Stimulated activated naive CD8-positive, alpha-beta T cell treated with anti-CD3 and anti-CD28 coated beads, Interleukin-15, amount 100 ng/mL, for 72 hours (primary cell): Measurements from ENCODE around the gene OGFOD2.

Experiments
- ATAC-seq: fragments of 150-1000 bp; cut with Tn5 transposase; 2 replicates; pipeline ENCODE4 v1.10.0; 2021; ENCODE audit warnings: mild to moderate bottlenecking, moderate library complexity
- DNase-seq, 2 donors: peaks; one replicate each; pipeline ENCODE4 v3.0.0; 2021 to 2022
- H3K27ac Mint-ChIP-seq, 2 donors: one replicate each; pipeline ENCODE4 v1.8.0; 2022; ENCODE audit warnings: mild to moderate bottlenecking in 2 of 2, mixed read lengths in 2 of 2, moderate library complexity in 2 of 2
- H3K27me3 Mint-ChIP-seq: one replicate; pipeline ENCODE4 v1.8.0; 2022; ENCODE audit warnings: mixed read lengths
- H3K4me1 Mint-ChIP-seq: one replicate; pipeline ENCODE4 v1.8.0; 2022; ENCODE audit warnings: mild to moderate bottlenecking, mixed read lengths
- H3K4me3 Mint-ChIP-seq, 2 donors: one replicate each; pipeline ENCODE4 v1.8.0; 2022; ENCODE audit warnings: mild to moderate bottlenecking in 2 of 2, mixed read lengths in 2 of 2, moderate library complexity in 1 of 2
- H3K9me3 Mint-ChIP-seq, 2 donors: one replicate each; pipeline ENCODE4 v1.8.0; 2022; ENCODE audit warnings: mixed read lengths in 2 of 2

Gene OGFOD2

GRCh38 chr12:122946690-122947341 is 28.2 kb upstream of the OGFOD2 start:
- Mint-ChIP-seq H3K27me3 (no peaks in the 10 kb centered on the region), H3K4me3 (peak overlapping the region; percentile 76 to 84), H3K27ac (peak overlapping the region; percentile 90 to 93), H3K9me3 (no peaks in the 10 kb centered on the region), H3K4me1 (peaks cover 55% of the 10 kb centered on the region)
- ATAC-seq (peak; percentile 98), DNase-seq (peak; percentile 81 to 92)

- peak overlapping the region in 1 of 2 donors; percentile 84 for H3K4me3 Mint-ChIP-seq
- peak; percentile 10 for ATAC-seq
Measured at GRCh38 chr12:122947352-122947792, 27.7 kb upstream of the OGFOD2 start.

DNA sequence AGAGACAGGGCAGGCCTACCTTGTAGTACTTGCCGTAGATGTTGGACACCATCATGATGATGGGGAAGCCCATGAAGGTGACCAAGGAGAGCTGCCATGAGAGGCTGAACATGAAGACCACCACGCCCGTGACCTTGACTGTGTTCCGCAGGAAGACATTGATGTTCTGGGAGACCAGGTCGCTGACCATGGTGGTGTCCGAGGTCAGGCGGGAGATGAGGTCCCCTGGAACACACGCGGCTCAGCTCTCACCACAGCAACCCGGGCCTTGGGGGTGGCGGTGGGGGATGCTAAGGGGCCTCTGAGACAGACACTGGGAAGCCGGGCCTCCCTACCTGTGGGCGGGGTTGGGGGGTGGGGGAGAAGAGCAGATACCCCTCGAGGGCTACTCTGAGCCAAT is 26.4 kb upstream of the OGFOD2 start:
- no peak overlapping the region for H3K4me3 Mint-ChIP-seq
- ATAC-seq: no peak
- no peaks in the 10 kb centered on the region for H3K27me3 Mint-ChIP-seq
- no peak for DNase-seq
- H3K9me3 Mint-ChIP-seq: no peaks in the 10 kb centered on the region
- no peak overlapping the region for H3K27ac Mint-ChIP-seq
- peaks cover 50% of the 10 kb centered on the region for H3K4me1 Mint-ChIP-seq

More at GRCh38 chr12:122947352-122947792, 27.7 kb upstream of the OGFOD2 start:
- DNase-seq: no peak
- Mint-ChIP-seq H3K9me3 (no peaks in the 10 kb centered on the region), H3K4me1 (peaks cover 60% of the 10 kb centered on the region), H3K27me3 (no peaks in the 10 kb centered on the region), H3K27ac (peak overlapping the region in 1 of 2 donors; percentile 90)

GRCh38 chr12:122949405-122949804 is 25.6 kb upstream of the OGFOD2 start:
- Mint-ChIP-seq H3K27me3 (no peaks in the 10 kb centered on the region), H3K4me1 (peaks cover 48% of the 10 kb centered on the region), H3K4me3 (no peak overlapping the region), H3K27ac (no peak overlapping the region), H3K9me3 (no peaks in the 10 kb centered on the region)
- DNase-seq (no peak), ATAC-seq (no peak)

- ATAC-seq: no peak
- no peak for DNase-seq
- Mint-ChIP-seq H3K9me3 (no peaks in the 10 kb centered on the region), H3K27ac (peak overlapping the region in 1 of 2 donors; percentile 42), H3K4me3 (no peak overlapping the region), H3K27me3 (no peaks in the 10 kb centered on the region), H3K4me1 (peaks cover 43% of the 10 kb centered on the region)
Measured at GRCh38 chr12:122949816-122950675, 25.0 kb upstream of the OGFOD2 start.

DNA sequence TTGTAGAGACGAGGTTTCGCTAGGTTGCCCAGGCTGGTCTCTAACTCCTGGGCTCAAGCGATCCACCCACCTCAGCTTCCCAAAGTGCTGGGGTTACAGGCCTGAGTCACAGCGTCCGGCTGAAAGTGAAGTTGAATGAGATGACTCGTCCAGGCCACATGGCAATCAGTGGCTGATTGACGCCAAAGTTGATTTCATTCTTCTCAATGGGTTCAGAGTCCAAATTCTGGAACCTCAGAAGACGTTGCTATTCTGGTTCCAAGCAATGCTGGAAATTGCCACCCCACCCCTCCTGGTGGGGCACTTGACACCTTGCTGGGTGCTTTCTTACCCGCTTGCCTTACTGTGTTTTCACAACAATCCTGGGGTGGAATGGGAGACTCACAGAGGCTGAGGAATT is 23.6 kb upstream of the OGFOD2 start:
- Mint-ChIP-seq H3K4me3 (no peak overlapping the region), H3K27me3 (no peaks in the 10 kb centered on the region), H3K4me1 (peaks cover 33% of the 10 kb centered on the region), H3K9me3 (no peaks in the 10 kb centered on the region), H3K27ac (no peak overlapping the region)
- DNase-seq: no peak
- no peak for ATAC-seq

DNA sequence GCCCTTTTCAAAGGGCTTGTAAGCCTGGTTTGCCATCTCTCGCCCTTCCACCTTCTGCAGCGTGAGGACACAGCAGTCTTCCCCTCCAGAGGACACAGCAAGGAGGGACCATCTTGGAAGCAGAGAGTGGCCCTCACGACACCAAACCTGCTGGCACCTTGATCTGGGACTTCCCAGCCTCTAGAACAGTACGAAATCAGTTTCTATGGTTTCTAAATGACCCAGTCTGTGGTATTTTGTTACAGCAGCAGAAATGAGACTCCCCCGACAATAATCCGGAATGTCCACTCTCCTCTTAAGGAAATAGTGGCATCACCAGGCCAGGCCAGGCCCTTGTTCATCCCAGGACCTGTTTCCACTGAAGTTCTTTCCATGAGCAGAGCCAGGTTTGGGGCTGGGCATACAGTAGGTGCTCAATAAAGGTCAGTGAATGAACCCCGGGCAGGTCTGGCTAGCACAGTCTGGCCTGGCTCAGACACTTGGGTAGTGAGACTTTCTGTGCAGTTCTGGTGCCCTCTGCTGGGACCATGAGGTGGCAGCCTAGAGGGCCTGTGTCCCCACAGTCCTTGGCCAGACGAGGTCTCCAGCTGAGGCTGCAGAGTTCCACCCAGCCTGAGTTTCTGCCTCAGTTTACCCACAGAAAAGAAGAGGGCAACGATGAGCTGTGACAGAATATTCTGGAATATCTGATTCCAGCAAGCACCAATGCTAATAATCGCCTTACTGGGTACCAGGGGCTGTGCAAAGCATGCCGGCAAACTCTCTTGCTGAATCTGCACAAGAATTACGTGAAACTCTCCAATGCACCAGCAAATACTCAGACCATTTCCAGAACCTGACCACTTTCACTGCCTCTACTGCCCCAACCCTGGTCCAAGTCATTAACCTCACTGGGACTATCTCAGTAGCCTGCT is 22.8 kb upstream of the OGFOD2 start:
- H3K4me3 Mint-ChIP-seq: no peak overlapping the region
- peaks cover 24% of the 10 kb centered on the region for H3K4me1 Mint-ChIP-seq
- no peaks in the 10 kb centered on the region for H3K9me3 Mint-ChIP-seq
- ATAC-seq: peak; percentile 95
- DNase-seq: peak; percentile 68 to 78
- H3K27me3 Mint-ChIP-seq: no peaks in the 10 kb centered on the region
- no peak overlapping the region for H3K27ac Mint-ChIP-seq

- no peak for ATAC-seq
- no peak overlapping the region for H3K27ac Mint-ChIP-seq
- peaks cover 12% of the 10 kb centered on the region for H3K4me1 Mint-ChIP-seq
Measured at GRCh38 chr12:122955156-122955555, 19.9 kb upstream of the OGFOD2 start.

GRCh38 chr12:122956035-122956434 is 19.0 kb upstream of the OGFOD2 start:
- DNase-seq: no peak
- Mint-ChIP-seq H3K4me1 (peaks cover 12% of the 10 kb centered on the region), H3K4me3 (no peak overlapping the region), H3K27ac (no peak overlapping the region), H3K9me3 (no peaks in the 10 kb centered on the region), H3K27me3 (no peaks in the 10 kb centered on the region)
- no peak for ATAC-seq

More at GRCh38 chr12:122955156-122955555, 19.9 kb upstream of the OGFOD2 start:
- Mint-ChIP-seq H3K4me3 (no peak overlapping the region), H3K9me3 (no peaks in the 10 kb centered on the region), H3K27me3 (no peaks in the 10 kb centered on the region)
- no peak for DNase-seq

DNA sequence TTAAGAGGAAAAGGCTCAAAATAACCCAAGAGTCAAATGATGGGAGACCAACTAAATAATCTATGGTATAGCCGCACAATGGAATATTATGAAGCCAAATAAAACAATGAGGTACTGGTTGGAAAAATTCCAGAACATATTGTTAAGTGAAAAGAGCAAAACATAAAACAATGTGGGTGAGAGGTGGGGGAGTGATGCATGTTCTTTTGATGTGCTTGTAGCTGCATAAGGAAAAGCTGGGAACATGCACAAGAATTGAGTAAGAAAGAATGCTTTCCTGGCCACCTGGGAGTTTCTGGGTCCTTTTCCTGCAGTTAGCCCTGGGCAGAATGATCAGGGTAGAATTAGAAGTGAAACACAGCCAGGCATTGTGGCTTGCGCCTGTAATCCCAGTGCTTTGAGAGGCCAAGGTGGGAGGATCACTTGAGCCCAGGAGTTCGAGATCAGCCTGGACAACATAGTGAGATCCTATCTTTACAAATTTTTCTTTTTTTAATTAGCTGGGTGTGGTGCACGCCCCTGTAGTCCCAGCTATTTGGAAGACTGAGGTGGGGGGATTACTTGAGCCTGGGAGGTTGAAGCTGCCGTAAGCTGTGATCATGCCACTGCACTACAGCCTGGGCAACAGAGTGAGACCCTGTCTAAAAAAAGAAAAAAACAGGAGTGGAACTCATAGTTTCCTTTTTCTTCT is 16.7 kb upstream of the OGFOD2 start:
- ATAC-seq: no peak

DNA sequence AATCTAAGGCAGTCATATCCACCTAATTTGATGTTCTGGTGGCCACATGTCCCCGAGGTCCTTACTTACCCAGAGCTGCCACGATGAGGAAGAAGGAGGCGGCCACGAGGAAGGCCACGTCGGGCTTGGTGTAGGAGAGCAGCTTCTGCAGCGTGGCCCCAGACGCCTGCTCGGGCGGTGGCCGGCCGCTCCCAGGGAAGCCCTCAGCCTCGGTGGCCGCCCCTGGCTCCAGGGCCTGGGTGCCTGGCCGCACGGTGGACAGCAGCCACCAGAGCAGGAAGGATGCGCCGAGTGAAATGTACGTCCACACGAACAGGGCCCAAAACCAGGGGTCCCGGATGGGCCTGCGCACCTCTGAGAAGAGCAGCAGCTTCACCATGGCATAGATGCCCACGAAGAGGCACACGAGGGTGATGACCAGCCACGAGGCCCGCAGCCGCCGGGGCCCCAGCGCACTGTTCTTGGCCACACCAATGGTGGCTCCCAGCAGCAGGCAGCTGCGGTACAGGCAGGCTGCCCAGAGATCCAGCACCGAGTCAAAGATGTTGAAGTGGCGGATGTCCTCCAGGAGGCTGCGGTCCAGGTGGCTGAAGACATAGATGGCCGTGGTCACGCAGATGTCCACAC is 15.4 kb upstream of the OGFOD2 start:
- no peak overlapping the region for H3K4me3 Mint-ChIP-seq

More for the DNA sequence above, 16.7 kb upstream of the OGFOD2 start:
- Mint-ChIP-seq H3K4me1 (no peaks in the 10 kb centered on the region), H3K27ac (no peak overlapping the region), H3K27me3 (no peaks in the 10 kb centered on the region), H3K9me3 (no peaks in the 10 kb centered on the region), H3K4me3 (no peak overlapping the region)
- no peak for DNase-seq

DNA sequence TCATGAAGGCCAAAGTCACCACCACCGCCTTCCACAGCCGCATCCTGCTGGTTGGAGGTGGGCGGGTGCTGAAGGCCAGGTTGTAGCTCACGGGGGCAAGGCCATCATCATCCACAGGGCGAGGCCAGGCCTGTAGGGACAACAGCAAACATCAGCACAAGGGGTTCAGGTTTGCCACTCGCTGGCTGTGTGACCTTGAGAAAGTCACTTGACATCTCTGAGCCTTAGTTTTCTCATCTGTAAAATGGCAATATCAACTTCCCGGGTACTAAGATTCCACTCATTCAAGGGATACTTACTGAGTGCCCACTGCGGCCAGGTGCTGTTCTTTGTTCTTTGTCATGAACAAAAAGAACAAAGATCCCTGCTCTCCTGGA is 14.9 kb upstream of the OGFOD2 start:
- ATAC-seq (no peak), DNase-seq (no peak)
- peaks cover 5% of the 10 kb centered on the region for H3K4me1 Mint-ChIP-seq
- H3K27me3 Mint-ChIP-seq: no peaks in the 10 kb centered on the region
- no peaks in the 10 kb centered on the region for H3K9me3 Mint-ChIP-seq
- no peak overlapping the region for H3K4me3 Mint-ChIP-seq
- H3K27ac Mint-ChIP-seq: no peak overlapping the region

More for the DNA sequence above, 15.4 kb upstream of the OGFOD2 start:
- no peaks in the 10 kb centered on the region for H3K27me3 Mint-ChIP-seq
- peaks cover under 1% of the 10 kb centered on the region for H3K4me1 Mint-ChIP-seq
- no peaks in the 10 kb centered on the region for H3K9me3 Mint-ChIP-seq
- H3K27ac Mint-ChIP-seq: no peak overlapping the region
- DNase-seq (no peak), ATAC-seq (no peak)

GRCh38 chr12:122961531-122962329 is 13.3 kb upstream of the OGFOD2 start:
- no peaks in the 10 kb centered on the region for H3K27me3 Mint-ChIP-seq
- DNase-seq (no peak), ATAC-seq (no peak)
- H3K9me3 Mint-ChIP-seq: no peaks in the 10 kb centered on the region
- peaks cover 13% of the 10 kb centered on the region for H3K4me1 Mint-ChIP-seq
- no peak overlapping the region for H3K4me3 Mint-ChIP-seq
- no peak overlapping the region for H3K27ac Mint-ChIP-seq

- ATAC-seq (no peak), DNase-seq (peak in 1 of 2 donors; percentile 10)
- Mint-ChIP-seq H3K27ac (no peak overlapping the region), H3K9me3 (no peaks in the 10 kb centered on the region), H3K4me3 (no peak overlapping the region), H3K27me3 (no peaks in the 10 kb centered on the region), H3K4me1 (peaks cover 13% of the 10 kb centered on the region)
Measured at GRCh38 chr12:122963941-122964265, 11.1 kb upstream of the OGFOD2 start.
